GM12872 (cell line): ENCODE data around the gene FKBP6.

ENCODE experiments used
- CTCF ChIP-seq: IDR thresholded peaks from 3 replicates; pipeline ENCODE4 v1.5.1; 2011; ENCODE audit warnings: low read depth, mild to moderate bottlenecking, low read length, moderate library complexity; ENCODE audit not compliant: insufficient read depth

FKBP6 gene

GRCh38 chr7:73345951-73346350, 18.0 kb downstream of the FKBP6 start:
- TF ChIP-seq CTCF, result no peak

GRCh38 chr7:73349763-73350162, 21.8 kb downstream of the FKBP6 start:
- TF ChIP-seq CTCF, result no peak

- TF ChIP-seq CTCF, result no peak
Observed at GRCh38 chr7:73350306-73351068, 22.5 kb downstream of the FKBP6 start.

GRCh38 chr7:73351447-73352167, 23.6 kb downstream of the FKBP6 start:
- TF ChIP-seq CTCF, result no peak

GRCh38 chr7:73352784-73353183, 24.8 kb downstream of the FKBP6 start:
- TF ChIP-seq CTCF, result no peak

GRCh38 chr7:73353243-73353642, 25.3 kb downstream of the FKBP6 start:
- no peak for TF ChIP-seq CTCF

GRCh38 chr7:73354196-73354595, 26.2 kb downstream of the FKBP6 start:
- TF ChIP-seq CTCF, result no peak
